H1 (cell line): ENCODE data around the gene CD37. TPM values are rescaled to one million over a fixed set of nuclear protein-coding genes. Genes with fewer than 3 reads are reported as not detected.
A peak's percentile ranks its signal among the peaks of the same experiment; 100 is the strongest.

Experiments
- CTCF ChIA-PET: fragments of 300-600 bp; sonication (Branson Sonifier 250); formaldehyde crosslinking; loops from one replicate; lab custom pipeline; 2021; ENCODE audit not compliant: partially characterized antibody; lab: Charles Lee
- POLR2A ChIA-PET: fragments of 300-600 bp; sonication (Branson Sonifier 250); formaldehyde crosslinking; loops from one replicate; lab custom pipeline; 2021; ENCODE audit warnings: inconsistent platforms; ENCODE audit not compliant: partially characterized antibody; lab: Charles Lee
- DNase-seq, 2 experiments: peaks; one replicate each; pipeline versions ENCODE4 v3.0.0 to v3.0.0-alpha.2; 2010 to 2022; ENCODE audit warnings: low spot score in 2 of 2, low read depth in 1 of 2, mixed read lengths in 1 of 2
- FAIRE-seq: peaks from 2 replicates; lab custom pipeline; 2011; peaks lifted over from hg19 to GRCh38; lab: Jason Lieb, UNC
- H2AFZ ChIP-seq: 2 replicates; pipeline ENCODE4 v1.8.1; 2012; ENCODE audit warnings: low read length, inconsistent platforms
- H2AK5ac ChIP-seq: 2 replicates; pipeline ENCODE4 v1.6.1; 2013; ENCODE audit warnings: low read depth, low read length
- H2BK120ac ChIP-seq: replicated peaks from 2 replicates; pipeline ENCODE3; 2013; ENCODE audit warnings: low read depth, low read length, inconsistent platforms
- H2BK12ac ChIP-seq: 2 replicates; pipeline ENCODE4 v1.6.1; 2013; ENCODE audit warnings: low read depth, low read length
- H2BK15ac ChIP-seq: 2 replicates; pipeline ENCODE4 v1.6.1; 2013; ENCODE audit warnings: low read length
- H2BK20ac ChIP-seq: 2 replicates; pipeline ENCODE4 v1.6.1; 2013; ENCODE audit warnings: low read length
- H2BK5ac ChIP-seq: 2 replicates; pipeline ENCODE4 v1.6.1; 2013; ENCODE audit warnings: low read depth, low read length
- H3K14ac ChIP-seq: 2 replicates; pipeline ENCODE4 v1.6.1; 2013; ENCODE audit warnings: inconsistent platforms; ENCODE audit not compliant: insufficient read length
- H3K18ac ChIP-seq: 2 replicates; pipeline ENCODE4 v1.6.1; 2013; ENCODE audit warnings: low read length; ENCODE audit errors: extremely low read depth
- H3K23ac ChIP-seq: 2 replicates; pipeline ENCODE4 v1.6.1; 2013; ENCODE audit warnings: inconsistent platforms; ENCODE audit not compliant: insufficient read length
- H3K23me2 ChIP-seq: 2 replicates; pipeline ENCODE4 v1.6.1; 2013; ENCODE audit warnings: low read depth, low read length
- H3K27ac ChIP-seq: 2 replicates; pipeline ENCODE4 v1.6.1; 2011; ENCODE audit warnings: low read depth, low read length, inconsistent platforms
- H3K27me3 ChIP-seq, 4 experiments: replicated peaks in 1 of 4; 1 replicate in 1 of 4; 2 replicates in 3 of 4; pipeline versions ENCODE4 v1.6.1 to v1.8.1; 2011 to 2013; ENCODE audit warnings: low read length in 3 of 4, mild to moderate bottlenecking in 3 of 4, inconsistent platforms in 2 of 4, mixed read lengths in 2 of 4, moderate library complexity in 1 of 4; ENCODE audit not compliant: control insufficient read depth in 3 of 4, insufficient read depth in 3 of 4; ENCODE audit errors: extremely low read depth in 1 of 4
- H3K36me3 ChIP-seq, 4 experiments: 2 replicates each; pipeline versions ENCODE4 v1.6.1 to v1.8.1; 2011 to 2013; ENCODE audit warnings: mild to moderate bottlenecking in 4 of 4, low read length in 3 of 4, moderate library complexity in 2 of 4, control low read depth in 1 of 4, inconsistent platforms in 1 of 4; ENCODE audit not compliant: insufficient read depth in 4 of 4, control insufficient read depth in 2 of 4
- H3K4ac ChIP-seq: replicated peaks from 2 replicates; pipeline ENCODE3; 2013; ENCODE audit warnings: low read length, low read depth, mixed read lengths, inconsistent platforms; ENCODE audit not compliant: insufficient read length
- H3K4me1 ChIP-seq, 4 experiments: replicated peaks in 1 of 4; 1 replicate in 1 of 4; 2 replicates in 3 of 4; pipeline versions ENCODE4 v1.6.1 to v1.8.1; 2011 to 2013; ENCODE audit warnings: low read length in 3 of 4, inconsistent platforms in 2 of 4, mixed read lengths in 1 of 4; ENCODE audit not compliant: insufficient read depth in 4 of 4, control insufficient read depth in 3 of 4
- H3K4me2 ChIP-seq, 2 experiments: 2 replicates each; pipeline versions ENCODE4 v1.6.1 to v1.8.1; 2011 to 2013; ENCODE audit warnings: low read depth in 2 of 2, low read length in 2 of 2, control low read depth in 1 of 2, inconsistent platforms in 1 of 2, mild to moderate bottlenecking in 1 of 2; ENCODE audit not compliant: insufficient read depth in 1 of 2
- H3K4me3 ChIP-seq, 4 experiments: fragments of 200-600, 300-600 bp in 1 of 4; sonication (generic), shearing (Covaris generic), sonication (Bioruptor Twin) in 1 of 4; 2 replicates each; pipeline versions ENCODE4 v1.5.1 to v1.8.1; 2011 to 2016; ENCODE audit warnings: low read length in 4 of 4, low read depth in 3 of 4, control low read depth in 2 of 4, inconsistent platforms in 2 of 4, mild to moderate bottlenecking in 2 of 4, mixed read lengths in 1 of 4, moderate library complexity in 1 of 4; ENCODE audit not compliant: insufficient read depth in 2 of 4; ENCODE audit errors: extremely low read depth in 1 of 4
- H3K56ac ChIP-seq: replicated peaks from 2 replicates; pipeline ENCODE3; 2013; ENCODE audit warnings: low read depth, mild to moderate bottlenecking, mixed read lengths, low read length, inconsistent platforms; ENCODE audit not compliant: insufficient read length
- H3K79me1 ChIP-seq: 2 replicates; pipeline ENCODE4 v1.6.1; 2013; ENCODE audit warnings: low read depth, low read length, control low read depth
- H3K79me2 ChIP-seq, 2 experiments: 2 replicates each; pipeline versions ENCODE4 v1.6.1 to v1.8.1; 2012 to 2013; ENCODE audit warnings: low read length in 2 of 2, mild to moderate bottlenecking in 2 of 2, inconsistent platforms in 1 of 2; ENCODE audit not compliant: insufficient read depth in 2 of 2, control insufficient read depth in 1 of 2
- H3K9ac ChIP-seq, 4 experiments: replicated peaks in 1 of 4; 1 replicate in 1 of 4; 2 replicates in 3 of 4; pipeline versions ENCODE4 v1.6.1 to v1.8.1; 2011 to 2013; ENCODE audit warnings: low read depth in 3 of 4, low read length in 3 of 4, control low read depth in 2 of 4, mild to moderate bottlenecking in 2 of 4, moderate library complexity in 2 of 4, inconsistent platforms in 1 of 4; ENCODE audit errors: extremely low read depth in 1 of 4
- H3K9me3 ChIP-seq, 2 experiments: 2 replicates each; pipeline versions ENCODE4 v1.6.1 to v1.8.1; 2012 to 2013; ENCODE audit warnings: mild to moderate bottlenecking in 2 of 2, moderate library complexity in 2 of 2, control low read depth in 1 of 2, inconsistent platforms in 1 of 2, low read depth in 1 of 2, low read length in 1 of 2, mixed read lengths in 1 of 2; ENCODE audit not compliant: insufficient read depth in 2 of 2
- H4K20me1 ChIP-seq, 2 experiments: replicated peaks in 1 of 2; 2 replicates each; pipeline versions ENCODE3 to v1.8.1; 2011 to 2013; ENCODE audit warnings: inconsistent platforms in 2 of 2, low read length in 2 of 2, mild to moderate bottlenecking in 1 of 2; ENCODE audit not compliant: insufficient read depth in 2 of 2, control insufficient read depth in 1 of 2
- H4K5ac ChIP-seq: 2 replicates; pipeline ENCODE4 v1.6.1; 2013; ENCODE audit warnings: low read length, low read depth, mixed read lengths, inconsistent platforms; ENCODE audit not compliant: insufficient read length
- H4K8ac ChIP-seq: 2 replicates; pipeline ENCODE4 v1.8.0; 2013; ENCODE audit warnings: mild to moderate bottlenecking, moderate library complexity, low read length, inconsistent platforms; ENCODE audit not compliant: insufficient read depth; ENCODE audit errors: extremely low read depth
- H4K91ac ChIP-seq: replicated peaks from 2 replicates; pipeline ENCODE3; 2013; ENCODE audit warnings: low read length, mixed read lengths, inconsistent platforms; ENCODE audit not compliant: insufficient read length
- BACH1 ChIP-seq: IDR thresholded peaks from 2 replicates; pipeline ENCODE4 v1.6.1; 2012; ENCODE audit warnings: low read length, improper control_type of control experiment
- CTCF ChIP-seq, 3 experiments: IDR thresholded peaks; 1 replicate in 2 of 3; 2 replicates in 1 of 3; pipeline versions ENCODE4 v1.5.1 to v1.6.1; 2011; ENCODE audit warnings: low read length in 3 of 3, mild to moderate bottlenecking in 3 of 3, inconsistent platforms in 2 of 3, low read depth in 1 of 3, moderate library complexity in 1 of 3; ENCODE audit not compliant: insufficient read depth in 1 of 3; ENCODE audit errors: control extremely low read depth in 1 of 3
- POLR2A ChIP-seq, 2 experiments: IDR thresholded peaks; 1 replicate in 1 of 2; 2 replicates in 1 of 2; pipeline ENCODE4 v1.6.1; 2011; ENCODE audit warnings: low read depth in 2 of 2, low read length in 2 of 2, mild to moderate bottlenecking in 2 of 2; ENCODE audit errors: control extremely low read depth in 1 of 2
- RFX5 ChIP-seq: IDR thresholded peaks from 2 replicates; pipeline ENCODE4 v1.6.1; 2011; ENCODE audit warnings: low read depth, low read length, improper control_type of control experiment, borderline replicate concordance
- SAP30 ChIP-seq: fragments of 300-600 bp; sonication (generic); IDR thresholded peaks from 2 replicates; pipeline ENCODE4 v1.7.1; 2012; ENCODE audit warnings: low read length, moderate library complexity, mild to moderate bottlenecking, inconsistent platforms; ENCODE audit not compliant: insufficient read depth, insufficient replicate concordance
- SIN3A ChIP-seq, 2 experiments: IDR thresholded peaks in 1 of 2; conservative IDR thresholded peaks in 1 of 2; 2 replicates each; pipeline ENCODE4 v1.6.1; 2011 to 2012; ENCODE audit warnings: low read length in 2 of 2, improper control_type of control experiment in 1 of 2, low read depth in 1 of 2, mild to moderate bottlenecking in 1 of 2
- TAF1 ChIP-seq: IDR thresholded peaks from 2 replicates; pipeline ENCODE4 v1.6.1; 2011; ENCODE audit warnings: mild to moderate bottlenecking, low read depth, low read length
- TAF7 ChIP-seq: optimal IDR thresholded peaks from 2 replicates; pipeline ENCODE3; 2011; ENCODE audit warnings: low read depth, mild to moderate bottlenecking, inconsistent platforms, low read length, moderate library complexity, borderline replicate concordance
- TBP ChIP-seq: IDR thresholded peaks from 2 replicates; pipeline ENCODE4 v1.6.1; 2011; ENCODE audit warnings: low read depth, low read length, improper control_type of control experiment
- WGBS, 2 experiments: shearing (Covaris generic) in 1 of 2; methylation state at CpG; one replicate each; pipeline versions ENCODE4 v1.1.6 to v1.1.7; 2013 to 2015; ENCODE audit warnings: low lambda C conversion rate in 2 of 2, mixed read lengths in 2 of 2, inconsistent platforms in 1 of 2, low coverage in 1 of 2, missing lambda C conversion rate in 1 of 2; ENCODE audit not compliant: insufficient replicate concordance in 2 of 2, insufficient coverage in 1 of 2, insufficient read length in 1 of 2; ENCODE audit errors: extremely low coverage in 1 of 2, missing lambda C conversion rate in 1 of 2; 5-methylcytosine and 5-hydroxymethylcytosine counted together
- polyA plus RNA-seq, 7 experiments: library from polyadenylated mRNA; depleted of rRNA in 3 of 7; stranded (reverse) in 5 of 7; unstranded in 2 of 7; fragments of >200 nt in 5 of 7; fragments of 200-250 nt in 2 of 7; gene quantifications; 1 replicate in 5 of 7; 2 replicates in 1 of 7; 4 replicates in 1 of 7; pipeline versions ENCODE4 v1.2.1 to v1.2.3, GENCODE V29; 2011 to 2013; ENCODE audit warnings: missing spikeins in 2 of 7, mixed read lengths in 2 of 7
- total RNA-seq: library from RNA; stranded (reverse); fragmentation: NEBNext Ultra II Directional; extraction: Animal tissue kit (Norgen Biotek cat#: 25700); gene quantifications from 2 replicates; pipeline ENCODE4 v1.2.1, GENCODE V29; 2021

Gene CD37
- total and polyA plus RNA-seq, 2 of the 8 experiments (the other 6 are each of a cell fraction or from before 2014, with no cell fraction given) = not detected

DNA sequence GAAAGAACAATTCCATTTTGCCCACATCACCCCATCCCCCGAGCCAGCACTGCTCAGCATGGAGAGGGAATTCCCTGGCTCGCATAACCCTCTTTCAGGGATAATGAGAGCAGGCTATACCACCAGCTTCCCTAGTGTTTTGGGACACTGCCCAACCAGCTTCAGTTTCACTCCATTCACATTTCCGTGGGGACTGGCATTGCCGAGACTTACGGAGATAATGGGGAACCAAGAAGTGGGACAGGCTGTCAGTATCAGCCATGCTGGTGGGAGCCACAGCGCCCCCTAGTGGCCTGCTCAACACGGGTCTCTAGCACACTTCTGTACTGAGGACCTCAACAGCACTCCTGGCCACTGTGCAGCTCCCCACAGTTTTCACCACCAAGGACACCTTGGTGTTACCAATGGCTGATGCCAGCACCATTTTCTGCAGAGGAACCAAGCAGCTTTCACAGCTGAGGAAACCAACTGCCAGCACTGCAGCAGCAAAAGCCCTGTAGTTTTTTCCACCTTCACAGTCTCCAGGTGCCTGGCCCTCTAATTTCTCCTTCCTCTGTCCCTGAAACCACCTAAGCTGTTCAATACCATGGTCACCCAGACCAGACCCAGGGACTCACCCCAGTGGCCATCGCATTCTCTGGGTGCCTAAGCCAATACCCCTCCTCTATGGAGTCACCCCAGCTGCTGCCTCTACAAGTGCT lies 33.9 kb upstream of the CD37 start:
- no peaks in the 10 kb centered on the region for H3K9me3 ChIP-seq
- no peak overlapping the region for H3K14ac ChIP-seq
- H2BK15ac ChIP-seq = no peak overlapping the region; the same call in 1 of the 2 replicates
- H4K20me1 ChIP-seq = no peaks in the 10 kb centered on the region
- H4K91ac ChIP-seq = no peak overlapping the region
- peak overlapping the region; percentile 95 for H2AFZ ChIP-seq
- H3K36me3 ChIP-seq = no peaks in the 10 kb centered on the region
- peak overlapping the region; percentile 66; the same call in 1 of the 2 replicates for H4K8ac ChIP-seq
- H3K4ac ChIP-seq = no peak overlapping the region
- no peaks in the 10 kb centered on the region for H3K23me2 ChIP-seq
- H2AK5ac ChIP-seq = no peak overlapping the region
- ChIA-PET POLR2A (interaction anchor here (0.6 to 1.7 kb wide), 5 partner anchors 13 to 37 kb away, joined by 3 to 7 read pairs (median 3); no protein-coding TSS in a partner anchor), CTCF (interaction anchor here (0.6 to 3.3 kb wide), 52 partner anchors 9 to 322 kb away, joined by 3 to 29 read pairs (median 5); partner anchors contain the start of gene CD37)
- no peak overlapping the region for H2BK20ac ChIP-seq
- no peak overlapping the region for H3K27ac ChIP-seq
- H3K4me1 ChIP-seq = no peaks in the 10 kb centered on the region; a peak in 2 of 7 replicates
- FAIRE-seq = peak; percentile 71
- no peaks in the 10 kb centered on the region for H3K79me1 ChIP-seq
- 0 out of 2 replicates have a peak overlapping the region, but pooled peaks have one; percentile 81 for H3K18ac ChIP-seq
- H4K5ac ChIP-seq = no peak overlapping the region
- no peak overlapping the region for H3K23ac ChIP-seq
- peak overlapping the region; percentile 82; the same call in 1 of the 2 replicates for H2BK12ac ChIP-seq
- 51% methylated on average over 8 of the region's 8 CpGs; no CpG with 5 or more reads in 1 of the 2 experiments for WGBS, 2 experiments
- H3K4me2 ChIP-seq = peak overlapping the region in 1 of 2 experiments; percentile 63; a peak in 3 of 4 replicates
- H3K4me3 ChIP-seq = no peak overlapping the region
- H3K27me3 ChIP-seq = no peaks in the 10 kb centered on the region
- H3K56ac ChIP-seq = no peak overlapping the region
- H2BK120ac ChIP-seq = no peak overlapping the region
- no peak overlapping the region; a peak in 2 of 7 replicates for H3K9ac ChIP-seq
- H2BK5ac ChIP-seq = no peak overlapping the region
- no peaks in the 10 kb centered on the region for H3K79me2 ChIP-seq
- peak; percentile 50 to 95 for DNase-seq
- no peak for TF ChIP-seq BACH1
- 0 out of 2 replicates have a peak, but pooled peaks have one; percentile 47 for TF ChIP-seq TAF1
- no peak for TF ChIP-seq SAP30
- peak; percentile 85 to 98 (median 97) for TF ChIP-seq CTCF (IDR thresholded peaks at IDR 0.05; ENCODE audit: control extremely low read depth in 1 of 3, insufficient read depth in 1 of 3, low read depth in 1 of 3, low read length in 3 of 3)
- TF ChIP-seq TBP = peak; percentile 45; the same call in 1 of the 2 replicates
- TF ChIP-seq POLR2A (IDR thresholded peaks at IDR 0.05; ENCODE audit: control extremely low read depth in 1 of 2, low read depth in 2 of 2, low read length in 2 of 2) = no peak
- no peak for TF ChIP-seq RFX5
- peak in 1 of 2 experiments; percentile 71; a peak in 1 of 4 replicates for TF ChIP-seq SIN3A (conservative IDR thresholded peaks at IDR 0.05 in 1 of 2, IDR thresholded peaks at IDR 0.05 in 1 of 2; ENCODE audit: low read depth in 1 of 2, low read length in 2 of 2)
- no peak for TF ChIP-seq TAF7
